Thoracic aorta (tissue), 2 donors: ENCODE data around the gene CTTN. TPM values are rescaled to one million over a fixed set of nuclear protein-coding genes. Genes with fewer than 3 reads are reported as not detected.

ENCODE experiments used
- ATAC-seq: fragments of 150-250 bp; one replicate; pipeline ENCODE4 v1.8.0; 2017; ENCODE audit warnings: low read depth; ENCODE audit not compliant: insufficient number of reproducible peaks, low FRiP score
- DNase-seq: peaks from one replicate; pipeline ENCODE4 v3.0.0-alpha.2; 2020; ENCODE audit warnings: low spot score
- H3K27ac ChIP-seq, 2 donors: fragments of 200-600 bp; sonication (generic); 1 replicate in 1 of 2; 2 replicates in 1 of 2; pipeline ENCODE4 v1.5.1; 2016; ENCODE audit warnings: mild to moderate bottlenecking in 2 of 2, moderate library complexity in 2 of 2
- H3K27me3 ChIP-seq: fragments of 200-600 bp; sonication (generic); replicated peaks from 2 replicates; pipeline ENCODE4 v1.6.0; 2016; ENCODE audit warnings: mild to moderate bottlenecking; ENCODE audit not compliant: insufficient read depth
- H3K36me3 ChIP-seq: fragments of 200-600 bp; sonication (generic); one replicate; pipeline ENCODE4 v1.5.1; 2016
- H3K4me1 ChIP-seq, 2 donors: fragments of 200-600 bp; sonication (generic); 1 replicate in 1 of 2; 2 replicates in 1 of 2; pipeline versions ENCODE4 v1.5.1 to v1.6.0; 2016; ENCODE audit warnings: low read depth in 2 of 2, mild to moderate bottlenecking in 1 of 2; ENCODE audit not compliant: control insufficient read depth in 1 of 2
- H3K4me3 ChIP-seq: fragments of 200-600 bp; sonication (generic); 2 replicates; pipeline ENCODE4 v1.5.1; 2016; ENCODE audit warnings: mild to moderate bottlenecking
- H3K9me3 ChIP-seq: fragments of 200-600 bp; sonication (generic); 2 replicates; pipeline ENCODE4 v1.5.1; 2016
- CTCF ChIP-seq: fragments of 200-600 bp; sonication (generic); IDR thresholded peaks from one replicate; pipeline ENCODE4 v1.5.1; 2019; ENCODE audit warnings: antibody characterized with exemption
- total RNA-seq, 2 donors: library from RNA; depleted of rRNA; stranded (reverse); fragments of >200 nt; gene quantifications; one replicate each; pipeline versions ENCODE4 v1.1.0 to v1.2.3, GENCODE V29; 2016

The CTTN gene
- total RNA-seq, 2 donors from 2014 or later, result 415 to 578 TPM

GRCh38 chr11:70397336-70397982 lies 870 bp upstream of the CTTN start:
- Histone ChIP-seq H3K36me3 (no peaks in the 10 kb centered on the region), H3K4me3 (peak overlapping the region; percentile 97), H3K9me3 (no peaks in the 10 kb centered on the region), H3K27me3 (no peaks in the 10 kb centered on the region), H3K4me1 (peaks cover 22 to 37% of the 10 kb centered on the region in 2 donors), H3K27ac (peak overlapping the region; percentile 86 to 90)
- no peak for TF ChIP-seq CTCF
- DNase-seq, result no peak
- ATAC-seq, result no peak

GRCh38 chr11:70398834-70399680 lies 728 bp downstream of the CTTN start:
- ATAC-seq (peak; percentile 16), DNase-seq (no peak)
- peak overlapping the region; percentile 86 to 90 for H3K27ac ChIP-seq
- H3K36me3 ChIP-seq, result no peaks in the 10 kb centered on the region
- peak overlapping the region; percentile 97 for H3K4me3 ChIP-seq
- H3K9me3 ChIP-seq, result no peaks in the 10 kb centered on the region
- H3K4me1 ChIP-seq, result peaks cover 22 to 43% of the 10 kb centered on the region in 2 donors
- no peak for TF ChIP-seq CTCF
- H3K27me3 ChIP-seq, result no peaks in the 10 kb centered on the region

- Histone ChIP-seq H3K27me3 (no peaks in the 10 kb centered on the region), H3K4me1 (peaks cover 22 to 43% of the 10 kb centered on the region in 2 donors), H3K4me3 (peak overlapping the region; percentile 97), H3K36me3 (no peaks in the 10 kb centered on the region), H3K27ac (peak overlapping the region; percentile 86 to 90), H3K9me3 (no peaks in the 10 kb centered on the region)
- TF ChIP-seq CTCF, result no peak
- DNase-seq (peak; percentile 79), ATAC-seq (peak; percentile 81)
Observed at GRCh38 chr11:70399681-70400112, 1.4 kb downstream of the CTTN start.

GRCh38 chr11:70400643-70401042 lies 2.3 kb downstream of the CTTN start:
- Histone ChIP-seq H3K4me1 (peaks cover 22 to 43% of the 10 kb centered on the region in 2 donors), H3K36me3 (peaks cover 2% of the 10 kb centered on the region), H3K27me3 (no peaks in the 10 kb centered on the region), H3K27ac (peak overlapping the region; percentile 86 to 90), H3K9me3 (no peaks in the 10 kb centered on the region), H3K4me3 (peak overlapping the region; percentile 97)
- DNase-seq, result no peak
- no peak for TF ChIP-seq CTCF
- ATAC-seq, result no peak

- H3K27ac ChIP-seq, result no peak overlapping the region
- no peak for TF ChIP-seq CTCF
- no peak for ATAC-seq
Observed at GRCh38 chr11:70402016-70402415, 3.7 kb downstream of the CTTN start.

More at GRCh38 chr11:70402016-70402415, 3.7 kb downstream of the CTTN start:
- H3K4me3 ChIP-seq, result no peak overlapping the region
- DNase-seq, result no peak
- peaks cover 22 to 42% of the 10 kb centered on the region in 2 donors for H3K4me1 ChIP-seq
- H3K9me3 ChIP-seq, result no peaks in the 10 kb centered on the region
- peaks cover 12% of the 10 kb centered on the region for H3K36me3 ChIP-seq
- no peaks in the 10 kb centered on the region for H3K27me3 ChIP-seq
